ENCODE results near the gene ATP1A1. TPM values are rescaled to one million over a fixed set of nuclear protein-coding genes. Genes with fewer than 3 reads are reported as not detected.

Gene ATP1A1
- total RNA-seq, 1 experiment from 2014 or later = 116 TPM

DNA sequence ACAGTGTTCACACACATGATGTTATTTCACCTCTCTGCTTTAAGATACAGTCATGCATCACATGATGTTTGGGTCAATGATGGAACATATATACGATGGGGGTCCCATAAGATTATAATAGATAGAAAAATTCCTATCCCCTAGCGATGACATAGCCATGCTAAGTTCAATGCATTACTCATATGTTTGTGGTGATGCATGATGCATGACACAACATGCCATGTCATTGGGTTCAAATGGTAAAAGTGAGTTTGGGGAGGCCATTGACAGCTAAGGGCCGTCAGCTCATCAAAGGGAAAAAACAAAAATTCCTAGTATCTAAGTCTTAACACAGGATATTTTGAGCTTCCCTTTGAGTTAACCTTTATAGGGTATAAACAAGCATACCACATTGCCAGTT, 73.6 kb downstream of the ATP1A1 start:
- in situ Hi-C loops (cut with HindIII; ENCODE audit: low pct_unique_long_range_greater_than_20kb, low sequenced_read_pairs) = no loop called here
- no peak for DNase-seq (ENCODE audit: low read depth)

DNA sequence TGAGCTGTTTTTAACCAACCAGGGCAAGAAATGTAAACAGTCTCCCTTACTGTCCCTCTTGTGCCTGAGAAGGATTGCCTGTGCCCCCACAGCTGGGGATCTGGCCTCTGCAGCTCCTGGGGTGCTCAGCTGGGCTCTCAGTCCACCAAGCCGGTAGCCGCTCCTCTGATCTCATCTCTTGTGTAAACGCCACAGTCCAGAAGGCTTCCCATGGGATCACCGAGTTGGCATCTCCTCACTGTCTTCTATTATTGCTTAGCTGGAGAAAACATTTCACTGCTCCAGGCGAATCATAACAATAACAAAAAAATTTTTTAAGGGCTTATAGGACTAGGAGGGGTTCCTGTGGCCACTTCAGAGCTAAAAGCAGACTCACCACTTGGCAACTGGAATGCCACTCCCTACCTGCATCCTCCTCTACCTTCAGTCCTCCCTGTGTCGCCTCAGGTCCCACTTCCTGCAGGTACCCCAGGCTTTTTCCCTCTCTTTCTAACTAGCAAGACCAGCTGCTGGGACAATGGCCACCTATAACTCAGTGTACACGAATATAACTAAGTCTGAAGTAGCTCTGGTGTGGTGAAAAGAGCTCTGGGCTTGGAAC, 75.8 kb downstream of the ATP1A1 start:
- in situ Hi-C loops (cut with HindIII; ENCODE audit: low pct_unique_long_range_greater_than_20kb, low sequenced_read_pairs) = no loop called here

GRCh38 chr1:116449578-116449977, 76.5 kb downstream of the ATP1A1 start:
- no peak for DNase-seq (ENCODE audit: low read depth)
- in situ Hi-C loops (cut with HindIII; ENCODE audit: low pct_unique_long_range_greater_than_20kb, low sequenced_read_pairs) = no loop called here

More for the DNA sequence above, 75.8 kb downstream of the ATP1A1 start:
- peak; percentile 25 for DNase-seq (ENCODE audit: low read depth)

GRCh38 chr1:116451702-116452101, 78.7 kb downstream of the ATP1A1 start:
- DNase-seq (ENCODE audit: low read depth) = no peak
- in situ Hi-C loops (cut with HindIII; ENCODE audit: low pct_unique_long_range_greater_than_20kb, low sequenced_read_pairs) = no loop called here

GRCh38 chr1:116453481-116453880, 80.4 kb downstream of the ATP1A1 start:
- in situ Hi-C loops (cut with HindIII; ENCODE audit: low pct_unique_long_range_greater_than_20kb, low sequenced_read_pairs) = no loop called here
- no peak for DNase-seq (ENCODE audit: low read depth)

GRCh38 chr1:116453906-116454305, 80.9 kb downstream of the ATP1A1 start:
- in situ Hi-C loops (cut with HindIII; ENCODE audit: low pct_unique_long_range_greater_than_20kb, low sequenced_read_pairs) = no loop called here
- DNase-seq (ENCODE audit: low read depth) = no peak

Other genes starting within 250 kb of the ATP1A1 start
- 12.7 and 17.5 TPM in 2 replicates for gene CD58, start 197.8 kb downstream of the ATP1A1 start, total RNA-seq (2014; rRNA removed; shearing (Covaris generic); ENCODE audit: low replicate concordance)

Measured in Caki2 (cell line).